Thyroid gland (tissue), 4 donors: ENCODE results near the gene HSPA9. TPM values are rescaled to one million over a fixed set of nuclear protein-coding genes. Genes with fewer than 3 reads are reported as not detected.
A peak's percentile ranks its signal among the peaks of the same experiment; 100 is the strongest.

Source experiments
- DNase-seq, 2 donors: peaks; one replicate each; pipeline ENCODE4 v3.0.0-alpha.2; 2019
- H3K27ac ChIP-seq, 3 donors: fragments of 200-600 bp; sonication (generic); 1 replicate in 2 of 3; 2 replicates in 1 of 3; pipeline ENCODE4 v1.5.1; 2016 to 2019; ENCODE audit warnings: mild to moderate bottlenecking in 1 of 3, moderate library complexity in 1 of 3
- H3K27me3 ChIP-seq: fragments of 200-600 bp; sonication (generic); one replicate; pipeline ENCODE4 v1.5.1; 2019
- H3K36me3 ChIP-seq, 2 donors: fragments of 200-600 bp; sonication (generic); one replicate each; pipeline ENCODE4 v1.5.1; 2016 to 2019
- H3K4me1 ChIP-seq, 2 donors: fragments of 200-600 bp; sonication (generic); one replicate each; pipeline ENCODE4 v1.5.1; 2017 to 2019
- H3K4me3 ChIP-seq, 3 donors: fragments of 200-600 bp; sonication (generic); replicated peaks in 1 of 3; 1 replicate in 2 of 3; 2 replicates in 1 of 3; pipeline ENCODE4 v1.5.1; 2016; ENCODE audit warnings: mild to moderate bottlenecking in 1 of 3
- H3K9me3 ChIP-seq: fragments of 200-600 bp; sonication (generic); one replicate; pipeline ENCODE4 v1.5.1; 2017
- CTCF ChIP-seq, 6 experiments: fragments of 200-600 bp in 3 of 6; fragments of 450-650 bp in 3 of 6; sonication (generic) in 3 of 6; IDR thresholded peaks; one replicate each; pipeline ENCODE4 v1.5.1; 2016 to 2019; ENCODE audit warnings: antibody characterized with exemption in 6 of 6, mild to moderate bottlenecking in 2 of 6, inconsistent platforms in 1 of 6, moderate library complexity in 1 of 6
- POLR2A ChIP-seq, 2 donors: fragments of 450-650 bp; IDR thresholded peaks; one replicate each; pipeline ENCODE4 v1.6.1; 2017; ENCODE audit warnings: antibody characterized with exemption in 2 of 2, mild to moderate bottlenecking in 2 of 2, moderate library complexity in 1 of 2
- WGBS, 2 donors: methylation state at CpG; one replicate each; pipeline ENCODE4 v1.1.5; 2017; 5-methylcytosine and 5-hydroxymethylcytosine counted together
- intact Hi-C: fragments of 100-400 bp; cut with DNase I; formaldehyde crosslinking; loops from one replicate; pipeline ENCODE4 v1.15.1; 2023
- total RNA-seq, 4 donors: library from RNA; depleted of rRNA; stranded (reverse); fragments of >200 nt; gene quantifications; one replicate each; pipeline ENCODE4 v1.2.3, GENCODE V29; 2016

Gene HSPA9
- total RNA-seq, 4 donors from 2014 or later, result 253 to 556 (median 406) TPM

GRCh38 chr5:138533973-138534941, 40.9 kb downstream of the HSPA9 start:
- intact Hi-C loops, result no loop called here
- H3K9me3 ChIP-seq, result no peaks in the 10 kb centered on the region
- H3K4me1 ChIP-seq, result peaks cover 10 to 22% of the 10 kb centered on the region in 2 donors
- no peaks in the 10 kb centered on the region for H3K36me3 ChIP-seq
- no peak for DNase-seq
- H3K27me3 ChIP-seq, result no peaks in the 10 kb centered on the region
- H3K27ac ChIP-seq, result no peak overlapping the region
- WGBS, 2 donors, result 72 to 80% methylated on average over 5 of the region's 5 CpGs
- no peak overlapping the region for H3K4me3 ChIP-seq
- TF ChIP-seq POLR2A (IDR thresholded peaks at IDR 0.05), result no peak
- TF ChIP-seq CTCF (IDR thresholded peaks at IDR 0.05), result no peak

- H3K36me3 ChIP-seq, result no peaks in the 10 kb centered on the region
- no peak overlapping the region for H3K27ac ChIP-seq
- H3K27me3 ChIP-seq, result no peaks in the 10 kb centered on the region
- TF ChIP-seq POLR2A (IDR thresholded peaks at IDR 0.05), result no peak
- no peak for TF ChIP-seq CTCF (IDR thresholded peaks at IDR 0.05)
- 66 to 88% methylated on average over 8 of the region's 8 CpGs for WGBS, 2 donors
- intact Hi-C loops, result no loop called here
- no peak overlapping the region for H3K4me3 ChIP-seq
- H3K4me1 ChIP-seq, result peaks cover 13 to 21% of the 10 kb centered on the region in 2 donors
- H3K9me3 ChIP-seq, result no peaks in the 10 kb centered on the region
- no peak for DNase-seq
Observed at GRCh38 chr5:138529812-138530211, 45.4 kb downstream of the HSPA9 start.

GRCh38 chr5:138528744-138529469, 46.3 kb downstream of the HSPA9 start:
- 67 to 73% methylated on average over 7 of the region's 7 CpGs for WGBS, 2 donors
- Histone ChIP-seq H3K9me3 (no peaks in the 10 kb centered on the region), H3K36me3 (no peaks in the 10 kb centered on the region), H3K4me1 (peaks cover 13% of the 10 kb centered on the region in 2 donors), H3K4me3 (no peak overlapping the region), H3K27ac (no peak overlapping the region), H3K27me3 (no peaks in the 10 kb centered on the region)
- DNase-seq, result peak in 1 of 2 donors; percentile 20
- TF ChIP-seq POLR2A (IDR thresholded peaks at IDR 0.05) (no peak), CTCF (IDR thresholded peaks at IDR 0.05) (no peak)
- intact Hi-C loops, result no loop called here

GRCh38 chr5:138528208-138528607, 47.0 kb downstream of the HSPA9 start:
- Histone ChIP-seq H3K9me3 (no peaks in the 10 kb centered on the region), H3K27ac (no peak overlapping the region), H3K27me3 (no peaks in the 10 kb centered on the region), H3K4me3 (no peak overlapping the region), H3K36me3 (no peaks in the 10 kb centered on the region), H3K4me1 (peaks cover 13% of the 10 kb centered on the region in 2 donors)
- DNase-seq, result no peak
- intact Hi-C loops, result no loop called here
- TF ChIP-seq CTCF (IDR thresholded peaks at IDR 0.05), result no peak
- TF ChIP-seq POLR2A (IDR thresholded peaks at IDR 0.05), result no peak
- 49 to 57% methylated on average over 1 of the region's 1 CpG for WGBS, 2 donors
